Keratinocyte (primary cell): ENCODE results near the gene GAB2.

Source experiments
- CTCF ChIP-seq, 3 experiments: IDR thresholded peaks in 1 of 3; conservative IDR thresholded peaks in 1 of 3; optimal IDR thresholded peaks in 1 of 3; 2 replicates in 2 of 3; 3 replicates in 1 of 3; pipeline versions ENCODE3 to v1.5.1; 2011; ENCODE audit warnings: low read length in 3 of 3, mild to moderate bottlenecking in 3 of 3, moderate library complexity in 2 of 3, control low read depth in 1 of 3, inconsistent platforms in 1 of 3; ENCODE audit not compliant: insufficient read depth in 2 of 3; ENCODE audit errors: extremely low read depth in 1 of 3
- EZH2 ChIP-seq: IDR thresholded peaks from one replicate; pipeline ENCODE4 v1.6.1; 2012; ENCODE audit warnings: inconsistent platforms, mild to moderate bottlenecking, low read length, moderate library complexity

GRCh38 chr11:78364128-78364751 is 53.4 kb downstream of the GAB2 start:
- no peak for TF ChIP-seq CTCF (optimal IDR thresholded peaks at IDR 0.05 in 1 of 3, IDR thresholded peaks at IDR 0.05 in 1 of 3, conservative IDR thresholded peaks at IDR 0.05 in 1 of 3; ENCODE audit: extremely low read depth in 1 of 3, insufficient read depth in 2 of 3, low read length in 3 of 3)
- TF ChIP-seq EZH2 = no peak
